Measurements from ENCODE around the gene DOK6. TPM values are rescaled to one million over a fixed set of nuclear protein-coding genes. Genes with fewer than 3 reads are reported as not detected.

DOK6 gene
- total and polyA plus RNA-seq, 2 of the 13 experiments (the other 11 are each of a cell fraction or from before 2014, with no cell fraction given): 17.0 to 17.2 TPM

DNA sequence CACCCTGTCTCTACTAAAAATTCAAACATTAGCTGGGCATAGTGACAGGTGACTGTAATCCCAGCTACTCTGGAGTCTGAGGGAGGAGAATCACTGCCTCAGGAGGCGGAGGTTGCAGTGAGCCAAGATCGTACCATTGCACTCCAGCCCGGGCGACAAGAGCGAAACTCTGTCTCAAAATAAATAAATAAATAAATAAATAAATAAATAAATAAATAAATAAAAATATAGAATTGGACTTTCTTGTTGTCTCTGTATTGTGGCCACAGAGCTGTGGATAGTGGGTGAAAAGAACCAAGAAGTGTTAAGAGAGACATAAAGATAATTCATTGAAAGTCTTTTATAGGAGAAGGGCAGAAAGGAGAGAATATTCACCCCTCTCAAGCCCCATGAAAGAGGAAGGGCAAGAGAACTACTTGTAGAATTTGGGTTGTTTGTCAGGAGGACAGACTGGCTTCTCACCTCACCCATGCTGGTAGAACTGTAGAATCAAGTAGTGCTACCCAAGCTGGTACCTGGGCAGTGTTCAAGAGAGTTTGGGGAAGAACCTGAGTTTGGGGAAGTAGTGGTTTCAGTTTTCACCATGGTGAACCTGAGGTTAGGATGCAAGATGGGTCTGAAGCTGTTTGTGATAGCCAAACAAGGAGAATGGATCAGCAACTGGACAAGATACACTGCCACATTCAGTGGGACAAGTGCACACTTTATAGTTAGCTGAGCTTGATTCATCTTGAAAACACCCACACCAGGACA lies 290.5 kb downstream of the DOK6 start (continued):
- TF ChIP-seq, protein P1, sequence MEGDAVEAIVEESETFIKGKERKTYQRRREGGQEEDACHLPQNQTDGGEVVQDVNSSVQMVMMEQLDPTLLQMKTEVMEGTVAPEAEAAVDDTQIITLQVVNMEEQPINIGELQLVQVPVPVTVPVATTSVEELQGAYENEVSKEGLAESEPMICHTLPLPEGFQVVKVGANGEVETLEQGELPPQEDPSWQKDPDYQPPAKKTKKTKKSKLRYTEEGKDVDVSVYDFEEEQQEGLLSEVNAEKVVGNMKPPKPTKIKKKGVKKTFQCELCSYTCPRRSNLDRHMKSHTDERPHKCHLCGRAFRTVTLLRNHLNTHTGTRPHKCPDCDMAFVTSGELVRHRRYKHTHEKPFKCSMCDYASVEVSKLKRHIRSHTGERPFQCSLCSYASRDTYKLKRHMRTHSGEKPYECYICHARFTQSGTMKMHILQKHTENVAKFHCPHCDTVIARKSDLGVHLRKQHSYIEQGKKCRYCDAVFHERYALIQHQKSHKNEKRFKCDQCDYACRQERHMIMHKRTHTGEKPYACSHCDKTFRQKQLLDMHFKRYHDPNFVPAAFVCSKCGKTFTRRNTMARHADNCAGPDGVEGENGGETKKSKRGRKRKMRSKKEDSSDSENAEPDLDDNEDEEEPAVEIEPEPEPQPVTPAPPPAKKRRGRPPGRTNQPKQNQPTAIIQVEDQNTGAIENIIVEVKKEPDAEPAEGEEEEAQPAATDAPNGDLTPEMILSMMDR (CRISPR knock-in tag; IDR thresholded peaks at IDR 0.05): no peak
- TF ChIP-seq ZNF572 (CRISPR knock-in tag; IDR thresholded peaks at IDR 0.05) (no peak), ZNF614 (CRISPR knock-in tag; IDR thresholded peaks at IDR 0.05; ENCODE audit: borderline replicate concordance) (no peak), ZNF577 (CRISPR knock-in tag; IDR thresholded peaks at IDR 0.05; ENCODE audit: borderline replicate concordance, low read depth) (no peak)

DNA sequence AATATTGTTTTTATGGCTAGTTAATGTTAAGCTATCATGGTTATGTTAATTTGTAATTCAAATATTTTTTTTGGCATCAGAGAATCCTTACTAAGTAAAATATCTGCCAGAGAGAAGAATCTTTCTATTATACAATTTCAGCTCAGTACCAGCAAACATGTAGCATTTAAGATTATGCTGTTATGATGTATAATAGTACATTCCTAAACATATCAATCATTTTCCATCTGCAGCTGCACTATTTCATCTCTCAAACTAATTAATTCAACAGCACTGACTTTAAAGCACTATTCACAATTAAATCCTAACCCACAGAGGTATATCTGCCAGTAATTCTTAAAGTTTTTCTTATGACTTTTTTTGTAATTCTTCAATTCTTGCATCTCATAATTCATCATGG lies 296.4 kb downstream of the DOK6 start:
- no peak overlapping the region for H3K27ac ChIP-seq (ENCODE audit: extremely low read length, insufficient read depth, low read length)
- no peak overlapping the region for H3K4me3 ChIP-seq (replicated peaks in 1 of 3; ENCODE audit: insufficient read depth in 1 of 3, low read depth in 2 of 3, low read length in 3 of 3)
- no peak overlapping the region for H2AFZ ChIP-seq (ENCODE audit: low read length)
- no peaks in the 10 kb centered on the region for H3K4me1 ChIP-seq (ENCODE audit: insufficient read depth, low read length)
- H3K27me3 ChIP-seq (ENCODE audit: control insufficient read depth in 1 of 2, insufficient read depth in 2 of 2, low read length in 2 of 2): no peaks in the 10 kb centered on the region; a peak in 1 of 5 replicates
- H3K79me2 ChIP-seq (ENCODE audit: insufficient read depth, low read length): no peaks in the 10 kb centered on the region
- H3K4me2 ChIP-seq (ENCODE audit: low read depth, low read length): no peak overlapping the region
- no peaks in the 10 kb centered on the region for H4K20me1 ChIP-seq (ENCODE audit: insufficient read depth, low read length)
- intact Hi-C loops (cut with micrococcal nuclease; ENCODE audit: unreplicated experiment) (no loop called here), in situ Hi-C loops (cut with HindIII; ENCODE audit: extremely low pct_ligation_motif_present, low pct_unique_long_range_greater_than_20kb) (no loop called here)
- ATAC-seq (no peak), FAIRE-seq (no peak), DNase-seq (ENCODE audit: low spot score) (no peak)
- H3K36me3 ChIP-seq (replicated peaks in 1 of 2; ENCODE audit: control insufficient read depth in 1 of 2, insufficient read depth in 2 of 2, low read length in 2 of 2): no peaks in the 10 kb centered on the region; a peak in 1 of 5 replicates
- POLR2A ChIA-PET: no interaction called here
- CTCF ChIA-PET (ENCODE audit: low intra/inter-chr PET ratio, low total read pairs): no interaction called here
- BruUV-seq (replicated peaks): no TSS peak
- no peak overlapping the region for H3K9ac ChIP-seq (ENCODE audit: insufficient read depth, low read depth, low read length)
- H3K9me3 ChIP-seq (ENCODE audit: low read length): no peaks in the 10 kb centered on the region
- no peak for TF ChIP-seq ZNF841 (CRISPR knock-in tag; IDR thresholded peaks at IDR 0.05; ENCODE audit: borderline replicate concordance)
- TF ChIP-seq HNF4A (CRISPR knock-in tag; IDR thresholded peaks at IDR 0.05): no peak
- TF ChIP-seq NFYB (CRISPR knock-in tag; IDR thresholded peaks at IDR 0.05): no peak
- no peak for TF ChIP-seq NFKBIZ (CRISPR knock-in tag; IDR thresholded peaks at IDR 0.05)
- TF ChIP-seq, protein P2, sequence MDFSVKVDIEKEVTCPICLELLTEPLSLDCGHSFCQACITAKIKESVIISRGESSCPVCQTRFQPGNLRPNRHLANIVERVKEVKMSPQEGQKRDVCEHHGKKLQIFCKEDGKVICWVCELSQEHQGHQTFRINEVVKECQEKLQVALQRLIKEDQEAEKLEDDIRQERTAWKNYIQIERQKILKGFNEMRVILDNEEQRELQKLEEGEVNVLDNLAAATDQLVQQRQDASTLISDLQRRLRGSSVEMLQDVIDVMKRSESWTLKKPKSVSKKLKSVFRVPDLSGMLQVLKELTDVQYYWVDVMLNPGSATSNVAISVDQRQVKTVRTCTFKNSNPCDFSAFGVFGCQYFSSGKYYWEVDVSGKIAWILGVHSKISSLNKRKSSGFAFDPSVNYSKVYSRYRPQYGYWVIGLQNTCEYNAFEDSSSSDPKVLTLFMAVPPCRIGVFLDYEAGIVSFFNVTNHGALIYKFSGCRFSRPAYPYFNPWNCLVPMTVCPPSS (IDR thresholded peaks at IDR 0.05): no peak
- TF ChIP-seq, protein P3, sequence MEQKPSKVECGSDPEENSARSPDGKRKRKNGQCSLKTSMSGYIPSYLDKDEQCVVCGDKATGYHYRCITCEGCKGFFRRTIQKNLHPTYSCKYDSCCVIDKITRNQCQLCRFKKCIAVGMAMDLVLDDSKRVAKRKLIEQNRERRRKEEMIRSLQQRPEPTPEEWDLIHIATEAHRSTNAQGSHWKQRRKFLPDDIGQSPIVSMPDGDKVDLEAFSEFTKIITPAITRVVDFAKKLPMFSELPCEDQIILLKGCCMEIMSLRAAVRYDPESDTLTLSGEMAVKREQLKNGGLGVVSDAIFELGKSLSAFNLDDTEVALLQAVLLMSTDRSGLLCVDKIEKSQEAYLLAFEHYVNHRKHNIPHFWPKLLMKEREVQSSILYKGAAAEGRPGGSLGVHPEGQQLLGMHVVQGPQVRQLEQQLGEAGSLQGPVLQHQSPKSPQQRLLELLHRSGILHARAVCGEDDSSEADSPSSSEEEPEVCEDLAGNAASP (CRISPR knock-in tag; IDR thresholded peaks at IDR 0.05; ENCODE audit: borderline replicate concordance): no peak
- no peak for TF ChIP-seq ZNF430 (CRISPR knock-in tag; IDR thresholded peaks at IDR 0.05)
- TF ChIP-seq PTBP1 (IDR thresholded peaks at IDR 0.05; ENCODE audit: low read depth, low read length, poor library complexity, severe bottlenecking): no peak
- no peak for TF ChIP-seq CREB1 (IDR thresholded peaks at IDR 0.05)
- no peak for TF ChIP-seq CREB1 (CRISPR knock-in tag; IDR thresholded peaks at IDR 0.05)
- no peak for TF ChIP-seq ZNF569 (CRISPR knock-in tag; IDR thresholded peaks at IDR 0.05; ENCODE audit: borderline replicate concordance)
- TF ChIP-seq, protein P4, sequence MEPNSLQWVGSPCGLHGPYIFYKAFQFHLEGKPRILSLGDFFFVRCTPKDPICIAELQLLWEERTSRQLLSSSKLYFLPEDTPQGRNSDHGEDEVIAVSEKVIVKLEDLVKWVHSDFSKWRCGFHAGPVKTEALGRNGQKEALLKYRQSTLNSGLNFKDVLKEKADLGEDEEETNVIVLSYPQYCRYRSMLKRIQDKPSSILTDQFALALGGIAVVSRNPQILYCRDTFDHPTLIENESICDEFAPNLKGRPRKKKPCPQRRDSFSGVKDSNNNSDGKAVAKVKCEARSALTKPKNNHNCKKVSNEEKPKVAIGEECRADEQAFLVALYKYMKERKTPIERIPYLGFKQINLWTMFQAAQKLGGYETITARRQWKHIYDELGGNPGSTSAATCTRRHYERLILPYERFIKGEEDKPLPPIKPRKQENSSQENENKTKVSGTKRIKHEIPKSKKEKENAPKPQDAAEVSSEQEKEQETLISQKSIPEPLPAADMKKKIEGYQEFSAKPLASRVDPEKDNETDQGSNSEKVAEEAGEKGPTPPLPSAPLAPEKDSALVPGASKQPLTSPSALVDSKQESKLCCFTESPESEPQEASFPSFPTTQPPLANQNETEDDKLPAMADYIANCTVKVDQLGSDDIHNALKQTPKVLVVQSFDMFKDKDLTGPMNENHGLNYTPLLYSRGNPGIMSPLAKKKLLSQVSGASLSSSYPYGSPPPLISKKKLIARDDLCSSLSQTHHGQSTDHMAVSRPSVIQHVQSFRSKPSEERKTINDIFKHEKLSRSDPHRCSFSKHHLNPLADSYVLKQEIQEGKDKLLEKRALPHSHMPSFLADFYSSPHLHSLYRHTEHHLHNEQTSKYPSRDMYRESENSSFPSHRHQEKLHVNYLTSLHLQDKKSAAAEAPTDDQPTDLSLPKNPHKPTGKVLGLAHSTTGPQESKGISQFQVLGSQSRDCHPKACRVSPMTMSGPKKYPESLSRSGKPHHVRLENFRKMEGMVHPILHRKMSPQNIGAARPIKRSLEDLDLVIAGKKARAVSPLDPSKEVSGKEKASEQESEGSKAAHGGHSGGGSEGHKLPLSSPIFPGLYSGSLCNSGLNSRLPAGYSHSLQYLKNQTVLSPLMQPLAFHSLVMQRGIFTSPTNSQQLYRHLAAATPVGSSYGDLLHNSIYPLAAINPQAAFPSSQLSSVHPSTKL (CRISPR knock-in tag; IDR thresholded peaks at IDR 0.05): no peak
